Neuron (in vitro differentiated cells): Measurements from ENCODE around the gene NR3C2.

Experiments
- H2AFZ ChIP-seq: one replicate; pipeline ENCODE4 v1.6.1; 2013; ENCODE audit warnings: low read depth, mild to moderate bottlenecking, inconsistent platforms, low read length, moderate library complexity
- H3K27me3 ChIP-seq: one replicate; pipeline ENCODE4 v1.6.1; 2013; ENCODE audit warnings: low read length; ENCODE audit not compliant: insufficient read depth
- H3K36me3 ChIP-seq: one replicate; pipeline ENCODE4 v1.6.1; 2013; ENCODE audit warnings: low read length; ENCODE audit not compliant: insufficient read depth
- H3K4me1 ChIP-seq: one replicate; pipeline ENCODE4 v1.6.1; 2013; ENCODE audit warnings: low read length; ENCODE audit not compliant: insufficient read depth
- H3K4me3 ChIP-seq: 2 replicates; pipeline ENCODE4 v1.5.1; 2013; ENCODE audit warnings: mild to moderate bottlenecking, low read length, moderate library complexity
- H3K9me3 ChIP-seq: one replicate; pipeline ENCODE4 v1.6.1; 2013; ENCODE audit warnings: low read length

NR3C2 gene

GRCh38 chr4:148255344-148255720, 186.9 kb downstream of the NR3C2 start:
- H3K4me1 ChIP-seq: no peaks in the 10 kb centered on the region
- no peaks in the 10 kb centered on the region for H3K36me3 ChIP-seq
- no peak overlapping the region for H3K4me3 ChIP-seq
- no peak overlapping the region for H2AFZ ChIP-seq
- H3K9me3 ChIP-seq: no peaks in the 10 kb centered on the region
- no peaks in the 10 kb centered on the region for H3K27me3 ChIP-seq

- Histone ChIP-seq H3K27me3 (no peaks in the 10 kb centered on the region), H3K4me1 (no peaks in the 10 kb centered on the region), H3K9me3 (no peaks in the 10 kb centered on the region), H3K36me3 (no peaks in the 10 kb centered on the region), H3K4me3 (no peak overlapping the region), H2AFZ (no peak overlapping the region)
These were observed 187.4 kb downstream of the NR3C2 start for GRCh38 chr4:148254621-148255343.

- H3K36me3 ChIP-seq: no peaks in the 10 kb centered on the region
- no peak overlapping the region for H2AFZ ChIP-seq
- no peak overlapping the region for H3K4me3 ChIP-seq
- no peaks in the 10 kb centered on the region for H3K27me3 ChIP-seq
- no peaks in the 10 kb centered on the region for H3K9me3 ChIP-seq
- no peaks in the 10 kb centered on the region for H3K4me1 ChIP-seq
These were observed 188.4 kb downstream of the NR3C2 start for GRCh38 chr4:148253768-148254167.

- Histone ChIP-seq H3K9me3 (no peaks in the 10 kb centered on the region), H3K4me1 (no peaks in the 10 kb centered on the region), H3K36me3 (no peaks in the 10 kb centered on the region), H3K4me3 (no peak overlapping the region), H3K27me3 (no peaks in the 10 kb centered on the region), H2AFZ (no peak overlapping the region)
These were observed 193.4 kb downstream of the NR3C2 start for GRCh38 chr4:148248824-148249223.

- no peaks in the 10 kb centered on the region for H3K9me3 ChIP-seq
- H3K4me1 ChIP-seq: no peaks in the 10 kb centered on the region
- H2AFZ ChIP-seq: no peak overlapping the region
- H3K36me3 ChIP-seq: no peaks in the 10 kb centered on the region
- no peak overlapping the region for H3K4me3 ChIP-seq
- H3K27me3 ChIP-seq: no peaks in the 10 kb centered on the region
These were observed 197.2 kb downstream of the NR3C2 start for GRCh38 chr4:148245015-148245414.

GRCh38 chr4:148243837-148244236, 198.4 kb downstream of the NR3C2 start:
- Histone ChIP-seq H2AFZ (no peak overlapping the region), H3K36me3 (no peaks in the 10 kb centered on the region), H3K4me1 (no peaks in the 10 kb centered on the region), H3K27me3 (no peaks in the 10 kb centered on the region), H3K4me3 (no peak overlapping the region), H3K9me3 (no peaks in the 10 kb centered on the region)

GRCh38 chr4:148240241-148240640, 202.0 kb downstream of the NR3C2 start:
- H2AFZ ChIP-seq: no peak overlapping the region
- H3K27me3 ChIP-seq: no peaks in the 10 kb centered on the region
- H3K4me1 ChIP-seq: no peaks in the 10 kb centered on the region
- no peaks in the 10 kb centered on the region for H3K36me3 ChIP-seq
- no peak overlapping the region for H3K4me3 ChIP-seq
- H3K9me3 ChIP-seq: no peaks in the 10 kb centered on the region

GRCh38 chr4:148239494-148239985, 202.7 kb downstream of the NR3C2 start:
- H3K4me1 ChIP-seq: no peaks in the 10 kb centered on the region
- no peak overlapping the region for H2AFZ ChIP-seq
- H3K27me3 ChIP-seq: no peaks in the 10 kb centered on the region
- H3K36me3 ChIP-seq: no peaks in the 10 kb centered on the region
- H3K9me3 ChIP-seq: no peaks in the 10 kb centered on the region
- H3K4me3 ChIP-seq: no peak overlapping the region

- no peaks in the 10 kb centered on the region for H3K27me3 ChIP-seq
- H2AFZ ChIP-seq: no peak overlapping the region
- H3K4me1 ChIP-seq: no peaks in the 10 kb centered on the region
- H3K4me3 ChIP-seq: no peak overlapping the region
- no peaks in the 10 kb centered on the region for H3K36me3 ChIP-seq
- no peaks in the 10 kb centered on the region for H3K9me3 ChIP-seq
These were observed 203.3 kb downstream of the NR3C2 start for GRCh38 chr4:148238811-148239493.

- no peaks in the 10 kb centered on the region for H3K36me3 ChIP-seq
- no peak overlapping the region for H3K4me3 ChIP-seq
- no peaks in the 10 kb centered on the region for H3K9me3 ChIP-seq
- no peak overlapping the region for H2AFZ ChIP-seq
- no peaks in the 10 kb centered on the region for H3K4me1 ChIP-seq
- no peaks in the 10 kb centered on the region for H3K27me3 ChIP-seq
These were observed 204.1 kb downstream of the NR3C2 start for GRCh38 chr4:148238086-148238485.

GRCh38 chr4:148235809-148236208, 206.4 kb downstream of the NR3C2 start:
- no peaks in the 10 kb centered on the region for H3K27me3 ChIP-seq
- H2AFZ ChIP-seq: no peak overlapping the region
- H3K9me3 ChIP-seq: no peaks in the 10 kb centered on the region
- H3K4me3 ChIP-seq: no peak overlapping the region
- no peaks in the 10 kb centered on the region for H3K4me1 ChIP-seq
- H3K36me3 ChIP-seq: no peaks in the 10 kb centered on the region

- H2AFZ ChIP-seq: no peak overlapping the region
- H3K9me3 ChIP-seq: no peaks in the 10 kb centered on the region
- no peak overlapping the region for H3K4me3 ChIP-seq
- H3K27me3 ChIP-seq: no peaks in the 10 kb centered on the region
- no peaks in the 10 kb centered on the region for H3K36me3 ChIP-seq
- H3K4me1 ChIP-seq: no peaks in the 10 kb centered on the region
These were observed 212.4 kb downstream of the NR3C2 start for GRCh38 chr4:148229798-148230197.

GRCh38 chr4:148229028-148229427, 213.2 kb downstream of the NR3C2 start:
- no peaks in the 10 kb centered on the region for H3K27me3 ChIP-seq
- no peaks in the 10 kb centered on the region for H3K4me1 ChIP-seq
- no peak overlapping the region for H3K4me3 ChIP-seq
- H3K9me3 ChIP-seq: no peaks in the 10 kb centered on the region
- no peaks in the 10 kb centered on the region for H3K36me3 ChIP-seq
- H2AFZ ChIP-seq: no peak overlapping the region
